Peyer's patch (tissue), 4 donors: ENCODE results near the gene SAMD7. TPM values are rescaled to one million over a fixed set of nuclear protein-coding genes. Genes with fewer than 3 reads are reported as not detected.

Experiments
- DNase-seq, 3 donors: peaks; one replicate each; pipeline ENCODE4 v3.0.0-alpha.2; 2017 to 2019
- H3K27ac ChIP-seq, 4 donors: fragments of 200-600 bp; sonication (generic); one replicate each; pipeline ENCODE4 v1.5.1; 2016 to 2019
- H3K27me3 ChIP-seq, 2 donors: fragments of 200-600 bp; sonication (generic); one replicate each; pipeline ENCODE4 v1.5.1; 2019
- H3K36me3 ChIP-seq, 3 donors: fragments of 200-600 bp; sonication (generic); one replicate each; pipeline ENCODE4 v1.5.1; 2016 to 2019
- H3K4me1 ChIP-seq, 4 donors: fragments of 200-600 bp; sonication (generic); one replicate each; pipeline ENCODE4 v1.5.1; 2016 to 2019
- H3K4me3 ChIP-seq, 4 donors: fragments of 200-600 bp; sonication (generic); 1 replicate in 3 of 4; 2 replicates in 1 of 4; pipeline ENCODE4 v1.5.1; 2016 to 2019; ENCODE audit warnings: mild to moderate bottlenecking in 1 of 4
- H3K9me3 ChIP-seq, 4 donors: fragments of 200-600 bp; sonication (generic); one replicate each; pipeline ENCODE4 v1.5.1; 2016 to 2019; ENCODE audit warnings: mild to moderate bottlenecking in 1 of 4
- POLR2A ChIP-seq, 2 donors: fragments of 450-650 bp; IDR thresholded peaks; one replicate each; pipeline ENCODE4 v1.5.1; 2017; ENCODE audit warnings: antibody characterized with exemption in 2 of 2, mild to moderate bottlenecking in 2 of 2, moderate library complexity in 2 of 2
- total RNA-seq, 4 donors: library from RNA; depleted of rRNA; stranded (reverse); fragments of >200 nt; gene quantifications; one replicate each; pipeline ENCODE4 v1.1.0, GENCODE V29; 2016
- TF ChIP-seq, protein P1 (sequence below), 6 experiments: fragments of 450-650 bp in 4 of 6; fragments of 200-600 bp in 2 of 6; sonication (generic) in 1 of 6; IDR thresholded peaks; one replicate each; pipeline ENCODE4 v1.5.1; 2017 to 2019; ENCODE audit warnings: antibody characterized with exemption in 6 of 6, mild to moderate bottlenecking in 3 of 6, moderate library complexity in 1 of 6

SAMD7 gene
- total RNA-seq, 4 donors from 2014 or later, result not detected

DNA sequence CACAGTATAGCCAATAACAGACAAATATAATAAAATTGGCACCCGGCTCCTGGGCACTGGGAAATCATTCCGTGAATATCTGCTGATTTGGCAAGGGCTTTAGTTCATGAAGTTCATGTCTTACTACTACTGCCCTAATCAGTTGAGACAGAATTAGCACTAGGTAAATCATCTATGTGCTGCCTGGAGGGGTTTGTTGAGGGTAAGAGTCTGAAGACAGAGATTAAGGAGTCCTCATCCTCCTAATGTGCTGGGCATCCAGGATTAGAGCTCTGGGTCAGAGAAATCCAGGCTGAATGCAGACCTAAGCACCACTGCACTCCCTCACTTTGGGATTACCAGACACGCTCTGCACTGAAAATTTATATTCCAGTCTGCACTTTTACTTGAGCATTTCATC, 2.0 kb downstream of the SAMD7 start:
- Histone ChIP-seq H3K4me1 (no peaks in the 10 kb centered on the region), H3K9me3 (no peaks in the 10 kb centered on the region), H3K27me3 (no peaks in the 10 kb centered on the region), H3K4me3 (no peak overlapping the region), H3K27ac (no peak overlapping the region), H3K36me3 (no peaks in the 10 kb centered on the region)
- DNase-seq, result no peak
- TF ChIP-seq, protein P1, sequence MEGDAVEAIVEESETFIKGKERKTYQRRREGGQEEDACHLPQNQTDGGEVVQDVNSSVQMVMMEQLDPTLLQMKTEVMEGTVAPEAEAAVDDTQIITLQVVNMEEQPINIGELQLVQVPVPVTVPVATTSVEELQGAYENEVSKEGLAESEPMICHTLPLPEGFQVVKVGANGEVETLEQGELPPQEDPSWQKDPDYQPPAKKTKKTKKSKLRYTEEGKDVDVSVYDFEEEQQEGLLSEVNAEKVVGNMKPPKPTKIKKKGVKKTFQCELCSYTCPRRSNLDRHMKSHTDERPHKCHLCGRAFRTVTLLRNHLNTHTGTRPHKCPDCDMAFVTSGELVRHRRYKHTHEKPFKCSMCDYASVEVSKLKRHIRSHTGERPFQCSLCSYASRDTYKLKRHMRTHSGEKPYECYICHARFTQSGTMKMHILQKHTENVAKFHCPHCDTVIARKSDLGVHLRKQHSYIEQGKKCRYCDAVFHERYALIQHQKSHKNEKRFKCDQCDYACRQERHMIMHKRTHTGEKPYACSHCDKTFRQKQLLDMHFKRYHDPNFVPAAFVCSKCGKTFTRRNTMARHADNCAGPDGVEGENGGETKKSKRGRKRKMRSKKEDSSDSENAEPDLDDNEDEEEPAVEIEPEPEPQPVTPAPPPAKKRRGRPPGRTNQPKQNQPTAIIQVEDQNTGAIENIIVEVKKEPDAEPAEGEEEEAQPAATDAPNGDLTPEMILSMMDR (IDR thresholded peaks at IDR 0.05), result no peak
- no peak for TF ChIP-seq POLR2A (IDR thresholded peaks at IDR 0.05)

GRCh38 chr3:169914321-169914720, 2.9 kb downstream of the SAMD7 start:
- DNase-seq, result no peak
- H3K4me1 ChIP-seq, result no peaks in the 10 kb centered on the region
- H3K4me3 ChIP-seq, result no peak overlapping the region
- no peaks in the 10 kb centered on the region for H3K27me3 ChIP-seq
- TF ChIP-seq POLR2A (IDR thresholded peaks at IDR 0.05), result no peak
- TF ChIP-seq, protein P1 (IDR thresholded peaks at IDR 0.05), result no peak
- no peak overlapping the region for H3K27ac ChIP-seq
- H3K36me3 ChIP-seq, result no peaks in the 10 kb centered on the region
- no peaks in the 10 kb centered on the region for H3K9me3 ChIP-seq

DNA sequence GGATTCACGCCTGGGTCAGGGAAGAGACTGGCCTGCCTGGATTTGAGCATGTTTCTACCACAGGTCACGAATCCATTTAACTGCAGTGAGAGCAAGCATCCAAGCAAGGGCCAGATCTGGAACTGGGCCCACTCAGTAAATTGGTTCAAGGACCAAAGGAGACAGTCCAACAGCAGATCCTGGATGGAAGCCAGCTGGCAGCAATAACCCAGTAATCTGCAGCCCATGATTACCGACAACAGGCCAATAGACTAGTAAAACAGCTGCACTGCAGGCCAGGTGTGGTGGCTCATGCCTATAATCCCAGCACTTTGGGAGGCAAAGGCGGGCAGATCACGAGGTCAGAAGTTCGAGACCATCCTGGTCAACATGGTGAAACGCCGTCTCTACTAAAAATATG, 11.8 kb downstream of the SAMD7 start:
- Histone ChIP-seq H3K36me3 (no peaks in the 10 kb centered on the region), H3K4me1 (no peaks in the 10 kb centered on the region), H3K27me3 (no peaks in the 10 kb centered on the region), H3K9me3 (no peaks in the 10 kb centered on the region), H3K27ac (no peak overlapping the region), H3K4me3 (no peak overlapping the region)
- peak; percentile 24 to 89 (median 85) for DNase-seq
- TF ChIP-seq, protein P1 (IDR thresholded peaks at IDR 0.05), result no peak
- TF ChIP-seq POLR2A (IDR thresholded peaks at IDR 0.05), result no peak

GRCh38 chr3:169923831-169924230, 12.5 kb downstream of the SAMD7 start:
- H3K4me1 ChIP-seq, result no peaks in the 10 kb centered on the region
- TF ChIP-seq POLR2A (IDR thresholded peaks at IDR 0.05), result no peak
- TF ChIP-seq, protein P1 (IDR thresholded peaks at IDR 0.05), result no peak
- H3K36me3 ChIP-seq, result no peaks in the 10 kb centered on the region
- no peaks in the 10 kb centered on the region for H3K27me3 ChIP-seq
- H3K4me3 ChIP-seq, result no peak overlapping the region
- DNase-seq, result no peak
- H3K27ac ChIP-seq, result no peak overlapping the region
- H3K9me3 ChIP-seq, result no peaks in the 10 kb centered on the region

DNA sequence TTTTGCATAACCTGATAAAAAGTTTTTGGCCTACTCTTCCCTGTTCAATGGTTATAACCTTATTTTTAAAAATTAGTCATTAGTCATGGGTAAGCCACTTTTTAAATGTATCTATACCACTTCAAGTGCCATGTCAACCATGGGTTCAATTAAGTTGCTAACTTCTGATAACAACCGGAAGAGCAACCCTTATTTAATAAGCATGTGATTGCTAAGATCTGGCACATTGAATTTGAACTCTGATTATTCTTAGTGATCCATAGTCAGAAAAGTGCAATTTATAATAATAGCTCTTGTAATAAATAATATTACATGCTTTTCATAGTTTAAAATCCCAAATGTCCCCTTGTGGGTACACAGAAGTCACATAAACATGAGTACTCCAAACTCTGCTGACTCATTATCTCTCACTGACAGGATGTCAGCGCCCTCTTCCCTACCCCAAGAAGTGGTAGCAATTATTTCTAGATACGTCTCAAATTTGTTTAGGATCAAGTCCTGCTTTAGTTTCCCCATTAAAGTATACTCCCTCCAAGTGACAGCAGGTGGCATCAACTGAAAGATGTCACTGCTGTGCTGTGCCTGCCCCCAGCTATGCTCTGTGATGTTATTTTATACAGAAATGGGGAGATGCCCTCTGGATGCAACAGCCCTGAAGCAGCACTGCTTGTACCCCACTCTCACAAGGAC, 18.6 kb downstream of the SAMD7 start:
- H3K9me3 ChIP-seq, result no peaks in the 10 kb centered on the region
- DNase-seq, result peak in 1 of 3 donors; percentile 47
- H3K36me3 ChIP-seq, result no peaks in the 10 kb centered on the region
- H3K4me3 ChIP-seq, result no peak overlapping the region
- TF ChIP-seq, protein P1 (IDR thresholded peaks at IDR 0.05), result peak in 1 of 6 experiments; percentile 27
- TF ChIP-seq POLR2A (IDR thresholded peaks at IDR 0.05), result no peak
- H3K27me3 ChIP-seq, result no peaks in the 10 kb centered on the region
- no peak overlapping the region for H3K27ac ChIP-seq
- H3K4me1 ChIP-seq, result peaks cover 0 to 7% (median 3%) of the 10 kb centered on the region in 4 donors
